HG03520 (cell line): ENCODE measurements around the gene COX4I2.

Experiments
- ATAC-seq: cut with Tn5 transposase; IDR thresholded peaks from one replicate; pipeline ENCODE4 v1.9.1; 2021; ENCODE audit warnings: mild to moderate bottlenecking, moderate library complexity; ENCODE audit not compliant: unreplicated experiment

COX4I2 gene

DNA sequence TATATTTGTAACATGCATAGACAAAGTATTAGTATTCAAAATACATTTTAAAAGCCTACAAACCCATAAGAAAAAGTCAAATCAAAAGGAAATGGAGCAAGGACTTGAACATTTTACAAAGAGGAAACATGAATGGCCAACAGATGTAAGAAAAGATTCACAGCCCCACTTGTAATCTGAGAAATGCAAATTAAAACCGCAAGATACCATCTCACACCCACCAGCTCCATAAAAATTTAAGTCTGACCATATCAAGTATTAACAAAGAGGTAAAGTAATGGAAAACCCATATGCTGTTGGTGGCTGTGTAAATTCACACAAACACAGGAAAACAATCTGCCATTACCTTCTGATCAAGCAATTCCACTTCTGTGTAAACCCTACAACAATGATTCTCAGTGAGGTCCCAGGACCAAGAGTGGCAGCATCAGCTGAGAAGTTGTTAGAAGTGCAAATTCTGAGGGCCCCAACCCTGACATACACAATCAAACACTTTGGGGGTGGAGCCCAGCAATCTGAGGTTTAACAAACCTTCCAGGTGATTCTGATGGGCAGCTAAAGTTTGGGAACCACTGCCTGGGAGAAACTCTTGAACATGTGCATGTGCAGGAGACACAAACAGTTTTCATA, 54.0 kb downstream of the COX4I2 start:
- no peak for ATAC-seq

DNA sequence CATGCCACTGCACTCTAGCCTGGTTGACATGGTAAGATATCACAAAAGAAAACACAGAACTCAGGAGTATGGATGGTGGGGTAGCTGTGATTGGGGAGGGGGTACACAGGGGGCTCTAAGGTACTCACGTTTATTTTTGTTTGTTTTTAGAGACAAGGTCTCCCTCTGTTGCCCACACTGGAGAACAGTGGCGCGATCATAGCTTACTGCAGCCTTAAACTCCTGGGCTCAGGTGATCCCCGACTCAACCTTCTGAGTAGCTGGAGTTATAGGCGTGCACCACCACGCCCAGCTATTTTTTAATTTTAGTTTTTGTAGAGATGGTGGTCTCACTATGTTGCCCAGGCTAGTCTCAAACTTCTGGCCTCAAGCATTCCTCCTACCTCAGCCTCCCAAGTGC, 55.7 kb downstream of the COX4I2 start:
- ATAC-seq: no peak

- no peak for ATAC-seq
These were observed 56.4 kb downstream of the COX4I2 start for GRCh38 chr20:31693987-31694661.
